ENCODE data around the gene PIANP. TPM values are rescaled to one million over a fixed set of nuclear protein-coding genes. Genes with fewer than 3 reads are reported as not detected.

PIANP gene
- total and polyA plus RNA-seq, 10 of the 15 experiments (the other 5 are each of a cell fraction or from before 2014, with no cell fraction given), result 0.08 to 0.12 (median 0.08) TPM; not detected in 7

GRCh38 chr12:6662906-6663742 is 37.5 kb downstream of the PIANP start, which contains the start of gene ING4 (continued):
- TF ChIP-seq, protein P1, sequence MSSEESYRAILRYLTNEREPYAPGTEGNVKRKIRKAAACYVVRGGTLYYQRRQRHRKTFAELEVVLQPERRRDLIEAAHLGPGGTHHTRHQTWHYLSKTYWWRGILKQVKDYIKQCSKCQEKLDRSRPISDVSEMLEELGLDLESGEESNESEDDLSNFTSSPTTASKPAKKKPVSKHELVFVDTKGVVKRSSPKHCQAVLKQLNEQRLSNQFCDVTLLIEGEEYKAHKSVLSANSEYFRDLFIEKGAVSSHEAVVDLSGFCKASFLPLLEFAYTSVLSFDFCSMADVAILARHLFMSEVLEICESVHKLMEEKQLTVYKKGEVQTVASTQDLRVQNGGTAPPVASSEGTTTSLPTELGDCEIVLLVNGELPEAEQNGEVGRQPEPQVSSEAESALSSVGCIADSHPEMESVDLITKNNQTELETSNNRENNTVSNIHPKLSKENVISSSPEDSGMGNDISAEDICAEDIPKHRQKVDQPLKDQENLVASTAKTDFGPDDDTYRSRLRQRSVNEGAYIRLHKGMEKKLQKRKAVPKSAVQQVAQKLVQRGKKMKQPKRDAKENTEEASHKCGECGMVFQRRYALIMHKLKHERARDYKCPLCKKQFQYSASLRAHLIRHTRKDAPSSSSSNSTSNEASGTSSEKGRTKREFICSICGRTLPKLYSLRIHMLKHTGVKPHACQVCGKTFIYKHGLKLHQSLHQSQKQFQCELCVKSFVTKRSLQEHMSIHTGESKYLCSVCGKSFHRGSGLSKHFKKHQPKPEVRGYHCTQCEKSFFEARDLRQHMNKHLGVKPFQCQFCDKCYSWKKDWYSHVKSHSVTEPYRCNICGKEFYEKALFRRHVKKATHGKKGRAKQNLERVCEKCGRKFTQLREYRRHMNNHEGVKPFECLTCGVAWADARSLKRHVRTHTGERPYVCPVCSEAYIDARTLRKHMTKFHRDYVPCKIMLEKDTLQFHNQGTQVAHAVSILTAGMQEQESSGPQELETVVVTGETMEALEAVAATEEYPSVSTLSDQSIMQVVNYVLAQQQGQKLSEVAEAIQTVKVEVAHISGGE (CRISPR knock-in tag; IDR thresholded peaks at IDR 0.05), result peak; percentile 53; the same call in 1 of the 2 replicates
- TF ChIP-seq ZNF622 (IDR thresholded peaks at IDR 0.05) (no peak), NBN (IDR thresholded peaks at IDR 0.05) (peak; percentile 100), CHD1 (IDR thresholded peaks at IDR 0.05; ENCODE audit: low read depth, low read length) (no peak), SMARCA5 (IDR thresholded peaks at IDR 0.05) (no peak), PAX5 (IDR thresholded peaks at IDR 0.05; ENCODE audit: borderline replicate concordance, low read depth, low read length) (peak; percentile 52; the same call in 1 of the 2 replicates), POLR2AphosphoS5 (IDR thresholded peaks at IDR 0.05; ENCODE audit: low read length) (peak; percentile 60; the same call in 1 of the 2 replicates), BMI1 (IDR thresholded peaks at IDR 0.05; ENCODE audit: borderline replicate concordance) (no peak)

- no peaks in the 10 kb centered on the region for H3K27me3 ChIP-seq (replicated peaks in 1 of 2; ENCODE audit: control insufficient read depth in 2 of 2, insufficient read depth in 2 of 2, low read length in 1 of 2)
- H3K27ac ChIP-seq (ENCODE audit: control insufficient read depth, insufficient read depth), result peak overlapping the region; percentile 45
- TSS peak; percentile 66 for BruUV-seq (replicated peaks)
- in situ Hi-C loops (cut with MboI) (no loop called here), intact Hi-C loops (cut with micrococcal nuclease; ENCODE audit: unreplicated experiment) (loop anchor here (5.0 kb wide), 1 partner anchor 45 kb away; no protein-coding TSS in a partner anchor)
- FAIRE-seq (no peak), ATAC-seq (peak; percentile 64), DNase-seq (ENCODE audit: low read depth, low spot score) (no peak)
- peaks cover 8 to 9% of the 10 kb centered on the region in 2 experiments for H3K36me3 ChIP-seq (ENCODE audit: control insufficient read depth in 2 of 2, insufficient read depth in 2 of 2, low read length in 1 of 2)
- POLR2A ChIA-PET, result no interaction called here
- no peaks in the 10 kb centered on the region for H4K20me1 ChIP-seq (ENCODE audit: control insufficient read depth, insufficient read depth)
- no peaks in the 10 kb centered on the region for H3K9me3 ChIP-seq (replicated peaks; ENCODE audit: control insufficient read depth, insufficient read depth, low read length)
- 4% methylated on average over 10 of the region's 10 CpGs for WGBS (ENCODE audit: insufficient coverage, insufficient replicate concordance, low lambda C conversion rate, missing lambda C conversion rate)
- H3K9ac ChIP-seq (ENCODE audit: control insufficient read depth, insufficient read depth, low read length), result peak overlapping the region; percentile 70
- RAD21 ChIA-PET (ENCODE audit: unreplicated experiment), result no interaction called here
- peak overlapping the region; percentile 93 for H2AFZ ChIP-seq (ENCODE audit: control insufficient read depth, low read depth, low read length)
- H3K4me3 ChIP-seq, result peak overlapping the region; percentile 96
- peaks cover 8% of the 10 kb centered on the region for H3K79me2 ChIP-seq (ENCODE audit: control insufficient read depth, insufficient read depth, low read length)
- SMC1A ChIA-PET (ENCODE audit: uncharacterized antibody, unreplicated experiment), result no interaction called here
- TF ChIP-seq NR2C2 (IDR thresholded peaks at IDR 0.05; ENCODE audit: borderline replicate concordance, control insufficient read depth, insufficient read length, low read depth) (no peak), NKRF (conservative IDR thresholded peaks at IDR 0.05) (no peak), USF2 (IDR thresholded peaks at IDR 0.05; ENCODE audit: borderline replicate concordance, low read depth, low read length) (no peak), ZSCAN29 (IDR thresholded peaks at IDR 0.05) (0 out of 2 replicates have a peak, but pooled peaks have one; percentile 22)
- H3K4me1 ChIP-seq (ENCODE audit: control insufficient read depth, insufficient read depth, low read length), result no peaks in the 10 kb centered on the region; the same call in 1 of the 2 replicates
- H3K4me2 ChIP-seq (ENCODE audit: control insufficient read depth, insufficient read depth), result peak overlapping the region; percentile 61
- CTCF ChIA-PET, result no interaction called here
Measured at GRCh38 chr12:6662602-6662905, 38.1 kb downstream of the PIANP start.
